Fibroblast of pulmonary artery (primary cell): ENCODE data around the gene ANO2.
"Not testable (repeated sequence)": the region's sequence is repeated elsewhere in the genome, so short reads cannot be mapped to it uniquely, and the experiment has no call there.

Experiments
- DNase-seq: peaks from one replicate; pipeline ENCODE4 v3.0.0-alpha.2; 2010; ENCODE audit warnings: low read depth
- H3K4me3 ChIP-seq: replicated peaks from 2 replicates; pipeline ENCODE4 v1.5.1; 2011; ENCODE audit warnings: low read depth, mild to moderate bottlenecking, control low read depth, low read length, moderate library complexity
- CTCF ChIP-seq: IDR thresholded peaks from 2 replicates; pipeline ENCODE4 v1.5.1; 2011; ENCODE audit warnings: mild to moderate bottlenecking, control low read depth, low read length, inconsistent platforms; ENCODE audit errors: missing control alignments

Gene ANO2

GRCh38 chr12:5548152-5548943, 396.7 kb downstream of the ANO2 start:
- H3K4me3 ChIP-seq = no peak overlapping the region
- no peak for DNase-seq
- TF ChIP-seq CTCF = no peak

- H3K4me3 ChIP-seq = no peak overlapping the region
- TF ChIP-seq CTCF = no peak
- DNase-seq = no peak
These were observed 398.4 kb downstream of the ANO2 start for GRCh38 chr12:5546616-5547015.

GRCh38 chr12:5537771-5538170, 407.3 kb downstream of the ANO2 start:
- no peak for DNase-seq
- TF ChIP-seq CTCF = no peak
- no peak overlapping the region for H3K4me3 ChIP-seq

GRCh38 chr12:5537026-5537615, 407.9 kb downstream of the ANO2 start:
- not testable (repeated sequence) for DNase-seq, H3K4me3 ChIP-seq

- DNase-seq = no peak
- H3K4me3 ChIP-seq = no peak overlapping the region
- TF ChIP-seq CTCF = no peak
These were observed 409.5 kb downstream of the ANO2 start for GRCh38 chr12:5535541-5535940.

- no peak for DNase-seq
- H3K4me3 ChIP-seq = no peak overlapping the region
- no peak for TF ChIP-seq CTCF
These were observed 410.4 kb downstream of the ANO2 start for GRCh38 chr12:5534426-5535199.

GRCh38 chr12:5533368-5533767, 411.7 kb downstream of the ANO2 start:
- no peak for DNase-seq
- H3K4me3 ChIP-seq = no peak overlapping the region
- TF ChIP-seq CTCF = no peak
